ENCODE measurements around the gene USP30. TPM values are rescaled to one million over a fixed set of nuclear protein-coding genes. Genes with fewer than 3 reads are reported as not detected.
A peak's percentile ranks its signal among the peaks of the same experiment; 100 is the strongest.
"Not testable (repeated sequence)": the region's sequence is repeated elsewhere in the genome, so short reads cannot be mapped to it uniquely, and the experiment has no call there.

USP30 gene
- total RNA-seq, 2 donors from 2014 or later, result 13.8 to 19.1 TPM

DNA sequence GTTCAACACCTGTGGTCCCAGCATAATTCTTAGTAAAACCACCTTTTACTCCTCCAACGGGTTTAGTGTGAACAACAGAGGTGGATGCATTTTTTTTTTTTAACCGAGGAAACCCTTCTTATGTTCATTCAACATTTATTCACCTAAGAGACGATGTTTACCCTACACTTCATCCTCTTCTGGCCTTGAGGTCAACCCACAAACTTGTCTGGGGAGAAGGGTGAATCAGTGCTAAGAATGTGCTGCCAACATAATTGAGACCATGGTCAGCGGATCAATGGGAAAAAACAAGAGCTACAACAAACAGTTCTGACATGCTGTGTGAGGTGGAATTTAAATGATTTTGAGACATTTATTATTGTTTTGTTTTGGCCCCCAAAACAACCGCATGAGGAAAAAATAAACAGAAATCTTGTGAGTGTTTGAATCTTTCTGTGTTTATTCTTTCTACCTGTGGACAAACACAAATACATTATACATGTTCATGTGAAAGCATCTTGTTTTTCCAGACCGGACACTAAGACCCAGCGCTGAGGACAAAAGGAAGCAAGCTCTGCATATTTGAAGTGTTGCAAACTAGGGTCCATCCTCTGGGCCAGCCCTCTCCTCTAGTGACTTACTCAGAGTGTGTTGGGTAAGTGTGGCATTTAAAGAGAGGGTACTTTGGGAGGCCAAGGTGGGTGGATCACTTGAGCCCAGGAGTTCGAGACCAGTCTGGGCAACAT lies 5.1 kb upstream of the USP30 start:
- TF ChIP-seq, protein P1, sequence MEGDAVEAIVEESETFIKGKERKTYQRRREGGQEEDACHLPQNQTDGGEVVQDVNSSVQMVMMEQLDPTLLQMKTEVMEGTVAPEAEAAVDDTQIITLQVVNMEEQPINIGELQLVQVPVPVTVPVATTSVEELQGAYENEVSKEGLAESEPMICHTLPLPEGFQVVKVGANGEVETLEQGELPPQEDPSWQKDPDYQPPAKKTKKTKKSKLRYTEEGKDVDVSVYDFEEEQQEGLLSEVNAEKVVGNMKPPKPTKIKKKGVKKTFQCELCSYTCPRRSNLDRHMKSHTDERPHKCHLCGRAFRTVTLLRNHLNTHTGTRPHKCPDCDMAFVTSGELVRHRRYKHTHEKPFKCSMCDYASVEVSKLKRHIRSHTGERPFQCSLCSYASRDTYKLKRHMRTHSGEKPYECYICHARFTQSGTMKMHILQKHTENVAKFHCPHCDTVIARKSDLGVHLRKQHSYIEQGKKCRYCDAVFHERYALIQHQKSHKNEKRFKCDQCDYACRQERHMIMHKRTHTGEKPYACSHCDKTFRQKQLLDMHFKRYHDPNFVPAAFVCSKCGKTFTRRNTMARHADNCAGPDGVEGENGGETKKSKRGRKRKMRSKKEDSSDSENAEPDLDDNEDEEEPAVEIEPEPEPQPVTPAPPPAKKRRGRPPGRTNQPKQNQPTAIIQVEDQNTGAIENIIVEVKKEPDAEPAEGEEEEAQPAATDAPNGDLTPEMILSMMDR (IDR thresholded peaks at IDR 0.05), result no peak

DNA sequence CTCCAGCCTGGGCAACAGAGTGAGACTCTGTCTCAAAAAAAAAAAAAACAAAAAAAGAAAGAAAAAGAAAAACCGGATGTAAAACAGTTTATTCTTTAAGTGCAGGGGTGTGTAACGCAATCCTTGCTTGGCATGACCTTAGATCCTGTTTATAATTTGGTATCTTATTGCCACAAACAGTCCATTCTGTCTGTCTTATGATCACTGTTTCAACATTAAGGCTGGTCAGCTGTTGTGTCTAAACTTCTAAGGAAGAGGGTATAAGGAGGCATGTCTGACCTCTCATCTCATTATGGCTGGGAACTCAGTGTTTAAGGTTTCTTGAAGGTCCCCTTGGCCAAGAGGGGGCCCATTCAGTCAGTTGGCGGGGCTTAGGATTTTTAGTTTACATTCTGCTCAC lies 3.7 kb upstream of the USP30 start:
- peaks cover 0 to 15% of the 10 kb centered on the region in 2 donors for H3K4me1 ChIP-seq
- not testable (repeated sequence) for H3K36me3 ChIP-seq; H3K27me3 ChIP-seq; H3K27ac ChIP-seq; H3K9me3 ChIP-seq; H3K4me3 ChIP-seq; DNase-seq (ENCODE audit: low spot score)

More for the DNA sequence above, 5.1 kb upstream of the USP30 start:
- no peaks in the 10 kb centered on the region for H3K36me3 ChIP-seq
- peaks cover 0 to 6% of the 10 kb centered on the region in 2 donors for H3K4me1 ChIP-seq
- H3K9me3 ChIP-seq, result no peaks in the 10 kb centered on the region
- no peaks in the 10 kb centered on the region for H3K27me3 ChIP-seq
- no peak overlapping the region for H3K4me3 ChIP-seq
- DNase-seq (ENCODE audit: low spot score), result no peak
- H3K27ac ChIP-seq, result no peak overlapping the region

DNA sequence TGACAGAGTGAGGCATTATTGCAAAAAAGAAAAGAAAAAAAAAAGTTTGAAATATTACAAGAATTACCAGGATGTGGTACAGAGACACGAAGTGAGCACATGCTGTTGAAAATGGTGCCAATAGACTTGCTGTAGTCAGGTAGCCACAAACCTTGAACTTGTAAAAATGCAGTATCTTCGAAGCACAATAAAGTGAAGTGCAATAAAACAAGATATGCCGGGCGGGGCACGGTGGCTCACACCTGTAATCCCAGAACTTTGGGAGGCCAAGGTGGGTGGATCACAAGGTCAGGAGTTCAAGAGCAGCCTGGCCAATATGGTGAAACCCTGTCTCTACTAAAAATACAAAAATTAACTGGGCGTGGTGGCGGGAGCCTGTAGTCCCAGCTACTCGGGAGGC lies 2.6 kb upstream of the USP30 start:
- not testable (repeated sequence) for H3K4me3 ChIP-seq; H3K27ac ChIP-seq; H3K9me3 ChIP-seq; H3K27me3 ChIP-seq; H3K36me3 ChIP-seq; DNase-seq (ENCODE audit: low spot score)
- peaks cover 0 to 21% of the 10 kb centered on the region in 2 donors for H3K4me1 ChIP-seq

DNA sequence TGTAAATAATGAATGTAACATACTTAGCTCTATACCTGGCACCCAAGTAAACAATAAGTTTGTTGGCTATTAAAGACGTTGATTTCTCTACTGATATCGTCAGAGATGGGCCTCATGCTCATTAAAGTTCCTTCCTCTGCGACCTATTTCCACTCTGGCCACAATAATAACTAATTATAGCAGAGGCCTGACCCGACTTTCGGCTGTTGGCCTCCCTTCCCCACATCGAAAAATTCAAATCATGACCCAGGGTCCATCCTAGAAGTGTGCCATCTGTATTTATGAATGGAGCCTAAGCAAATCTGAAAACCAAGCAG lies 321 bp upstream of the USP30 start:
- TF ChIP-seq, protein P1 (IDR thresholded peaks at IDR 0.05), result no peak

DNA sequence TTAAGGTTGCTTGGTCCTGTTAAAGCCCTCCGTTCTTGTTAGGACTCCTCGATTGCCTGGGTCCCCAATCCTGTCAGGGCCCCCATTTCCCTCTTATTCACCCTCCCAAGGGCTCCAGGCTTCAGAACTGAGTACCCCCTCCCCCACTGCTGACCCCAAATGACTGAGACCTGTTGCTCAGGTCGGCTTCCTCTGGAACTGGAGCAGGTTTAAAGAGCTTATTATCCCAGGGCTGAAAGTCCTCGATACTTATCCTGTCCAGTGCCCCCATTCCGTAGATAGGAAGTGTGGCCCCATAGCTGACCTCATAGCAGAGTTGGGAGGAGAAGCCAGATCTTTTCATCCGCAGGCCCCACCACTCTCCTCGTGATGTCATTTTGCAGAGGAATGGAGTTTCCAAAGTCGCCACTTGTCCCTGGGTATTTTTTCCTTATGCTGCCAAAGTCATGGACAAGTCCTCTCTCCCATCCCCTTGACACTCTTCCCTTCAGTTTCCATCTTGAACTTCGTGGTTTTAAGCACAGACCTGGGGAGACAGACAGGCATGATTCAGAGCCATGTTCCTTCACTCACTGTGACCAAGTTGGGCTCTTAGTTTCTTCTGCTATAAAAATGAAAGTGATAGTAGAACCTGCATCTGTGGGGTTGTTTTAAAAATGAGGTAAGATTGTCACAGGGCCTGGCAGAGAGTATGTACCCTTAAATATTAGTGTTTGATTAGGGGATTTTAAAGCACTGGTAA lies 1.2 kb downstream of the USP30 start:
- H3K9me3 ChIP-seq, result no peaks in the 10 kb centered on the region
- TF ChIP-seq, protein P1 (IDR thresholded peaks at IDR 0.05), result no peak
- H3K27me3 ChIP-seq, result no peaks in the 10 kb centered on the region
- H3K4me1 ChIP-seq, result peaks cover 0 to 21% of the 10 kb centered on the region in 2 donors
- H3K36me3 ChIP-seq, result peaks cover 10% of the 10 kb centered on the region
- H3K27ac ChIP-seq, result peak overlapping the region; percentile 85 to 92
- H3K4me3 ChIP-seq, result peak overlapping the region; percentile 86 to 97
- DNase-seq (ENCODE audit: low spot score), result no peak

More for the DNA sequence above, 321 bp upstream of the USP30 start:
- Histone ChIP-seq H3K36me3 (no peaks in the 10 kb centered on the region), H3K4me1 (peaks cover 0 to 21% of the 10 kb centered on the region in 2 donors), H3K9me3 (no peaks in the 10 kb centered on the region), H3K27ac (peak overlapping the region; percentile 85 to 92), H3K4me3 (peak overlapping the region; percentile 86 to 97), H3K27me3 (no peaks in the 10 kb centered on the region)
- DNase-seq (ENCODE audit: low spot score), result no peak

DNA sequence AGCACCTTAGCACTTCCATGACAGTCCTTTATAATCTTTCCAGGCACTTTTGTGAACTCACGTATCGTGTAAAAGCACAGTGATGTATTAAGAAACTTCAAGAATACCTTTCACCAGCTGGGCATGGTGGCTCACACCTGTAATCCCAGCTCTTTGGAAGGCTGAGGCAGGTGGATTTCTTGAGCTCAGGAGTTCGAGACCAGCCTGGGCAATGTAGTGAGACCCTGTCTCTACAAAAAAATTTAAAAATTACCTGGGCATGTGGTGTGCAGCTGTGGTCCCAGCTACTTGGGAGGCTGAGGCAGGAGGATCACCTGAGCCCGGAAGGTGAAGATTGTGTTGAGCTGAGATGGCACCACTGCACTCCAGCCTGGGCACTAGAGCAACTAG lies 1.7 kb downstream of the USP30 start:
- H3K27me3 ChIP-seq; DNase-seq (ENCODE audit: low spot score); H3K9me3 ChIP-seq; H3K27ac ChIP-seq; H3K4me3 ChIP-seq: not testable (repeated sequence)
- peaks cover 13% of the 10 kb centered on the region for H3K36me3 ChIP-seq
- H3K4me1 ChIP-seq, result peaks cover 0 to 21% of the 10 kb centered on the region in 2 donors

DNA sequence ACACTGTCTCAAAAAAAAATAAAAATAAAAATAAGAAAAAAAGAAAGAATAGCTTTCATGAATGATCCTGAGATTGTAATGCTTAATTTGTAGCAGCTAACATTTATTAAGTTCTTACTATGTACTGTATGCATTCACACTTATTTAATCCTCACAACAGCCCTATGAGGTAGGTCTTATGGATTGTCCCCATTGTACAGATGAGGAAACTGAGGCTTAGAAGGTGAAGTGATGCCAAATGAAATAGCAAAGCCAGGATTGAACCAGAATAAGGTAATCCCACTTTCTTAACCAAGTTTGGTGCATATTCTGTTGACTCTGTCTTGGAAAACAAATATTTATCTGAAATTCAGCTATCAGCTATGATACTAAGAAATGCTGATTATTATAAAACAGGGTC lies 2.1 kb downstream of the USP30 start:
- no peak for DNase-seq (ENCODE audit: low spot score)
- no peaks in the 10 kb centered on the region for H3K27me3 ChIP-seq
- H3K4me1 ChIP-seq, result peaks cover 0 to 21% of the 10 kb centered on the region in 2 donors
- H3K27ac ChIP-seq, result no peak overlapping the region
- H3K4me3 ChIP-seq, result no peak overlapping the region
- H3K36me3 ChIP-seq, result peaks cover 14% of the 10 kb centered on the region
- TF ChIP-seq, protein P1 (IDR thresholded peaks at IDR 0.05), result no peak
- no peaks in the 10 kb centered on the region for H3K9me3 ChIP-seq

Measured in right atrium auricular region (tissue), 2 donors.